ENCODE data around the gene PRPSAP1.
"Not testable (repeated sequence)": the region's sequence is repeated elsewhere in the genome, so short reads cannot be mapped to it uniquely, and the experiment has no call there.

PRPSAP1 gene

DNA sequence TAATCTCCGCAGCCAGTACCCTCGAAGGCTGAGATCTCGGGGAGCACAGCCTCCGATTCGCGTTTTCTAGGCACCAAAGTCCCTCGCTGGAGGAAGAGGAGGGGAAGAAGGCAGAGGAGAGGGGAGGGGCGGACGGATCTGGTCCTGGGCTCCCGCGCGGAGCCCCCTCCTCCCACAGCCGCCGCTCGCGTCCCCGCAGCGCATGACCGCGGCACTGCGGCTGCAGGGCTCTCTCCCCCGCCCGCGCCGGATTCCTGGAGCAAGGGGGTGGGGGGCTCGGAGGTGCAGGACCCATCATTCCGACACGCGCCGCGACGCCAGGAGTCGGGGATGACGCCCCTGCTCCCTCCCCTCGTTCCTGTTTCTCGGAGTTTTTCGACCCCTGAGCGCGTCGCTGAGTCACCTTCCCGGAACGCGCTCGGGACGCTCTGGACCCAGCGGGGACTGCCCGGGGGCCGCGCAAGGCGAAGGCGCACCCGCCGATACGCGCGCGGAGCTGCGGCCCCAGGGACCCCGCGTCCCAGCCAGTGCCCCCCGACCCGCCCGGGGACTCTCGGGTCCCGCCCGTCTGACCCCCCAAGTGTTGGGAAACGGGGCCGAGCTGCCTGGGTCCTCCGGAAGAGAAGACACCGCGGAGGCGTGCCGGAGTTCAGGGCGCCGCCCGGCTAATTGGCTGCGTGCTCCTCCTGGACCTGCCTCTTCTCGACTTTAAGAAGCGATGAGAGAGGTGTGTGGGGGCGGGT is 29.3 kb upstream of the PRPSAP1 start:
- DNase-seq, result peak; percentile 71 to 77

GRCh38 chr17:76382351-76382802 is 28.7 kb upstream of the PRPSAP1 start:
- peak; percentile 33 to 49 for DNase-seq

- no peak for DNase-seq
Observed at GRCh38 chr17:76381633-76382350, 28.1 kb upstream of the PRPSAP1 start.

DNA sequence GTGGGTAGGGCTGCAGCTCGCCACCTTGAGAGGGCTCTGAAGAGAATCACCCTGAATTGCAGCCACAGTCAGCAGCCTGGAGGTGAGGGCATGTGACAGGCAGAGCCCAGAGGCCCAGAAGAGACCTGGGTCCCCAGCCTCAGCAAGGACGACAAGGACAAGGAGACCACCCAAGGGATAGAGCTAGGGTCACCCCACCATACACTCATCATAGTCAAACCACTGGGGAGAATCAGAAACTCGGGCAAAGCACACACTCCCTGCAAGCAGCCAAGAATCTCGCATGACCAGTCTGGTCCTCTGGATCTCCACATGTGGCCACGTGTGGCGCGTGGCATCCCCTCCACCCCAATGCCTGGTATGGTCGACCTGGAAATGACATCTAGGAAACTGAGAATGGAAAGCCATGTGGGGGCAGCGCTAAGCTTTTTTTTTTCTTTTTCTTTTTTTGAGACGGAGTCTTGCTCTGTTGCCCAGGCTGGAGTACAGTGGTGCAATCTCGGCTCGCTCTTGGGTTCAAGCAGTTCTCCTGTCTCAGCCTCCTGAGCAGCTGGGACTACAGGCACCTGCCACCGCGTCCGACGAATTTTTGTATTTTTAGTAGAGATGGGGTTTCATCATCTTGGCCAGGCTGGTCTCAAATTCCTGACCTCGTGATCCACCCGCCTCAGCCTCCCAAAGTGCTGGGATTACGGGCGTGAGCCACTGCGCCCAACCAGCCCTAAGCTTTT is 26.1 kb upstream of the PRPSAP1 start:
- no peak for DNase-seq

DNA sequence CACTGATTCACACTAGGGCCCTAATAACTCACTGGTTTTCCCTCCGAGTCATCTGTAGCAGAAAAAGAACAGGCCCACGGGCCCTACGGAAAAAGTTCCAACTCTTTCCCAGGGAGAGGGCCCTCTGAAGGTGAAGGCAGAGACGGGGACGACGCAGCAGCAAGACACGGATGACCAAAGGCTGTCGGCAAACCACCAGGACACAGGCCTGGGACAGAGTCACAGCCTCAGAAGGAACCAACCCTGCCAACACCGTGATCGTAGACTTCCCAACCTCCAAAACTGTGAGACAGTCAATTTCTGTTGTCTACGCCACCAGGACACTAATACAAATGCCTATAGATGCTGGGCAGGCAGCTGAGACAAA is 25.5 kb upstream of the PRPSAP1 start:
- DNase-seq, result no peak

GRCh38 chr17:76378548-76379274 is 25.0 kb upstream of the PRPSAP1 start:
- DNase-seq, result no peak

GRCh38 chr17:76376318-76377133 is 22.8 kb upstream of the PRPSAP1 start:
- DNase-seq, result no peak

DNA sequence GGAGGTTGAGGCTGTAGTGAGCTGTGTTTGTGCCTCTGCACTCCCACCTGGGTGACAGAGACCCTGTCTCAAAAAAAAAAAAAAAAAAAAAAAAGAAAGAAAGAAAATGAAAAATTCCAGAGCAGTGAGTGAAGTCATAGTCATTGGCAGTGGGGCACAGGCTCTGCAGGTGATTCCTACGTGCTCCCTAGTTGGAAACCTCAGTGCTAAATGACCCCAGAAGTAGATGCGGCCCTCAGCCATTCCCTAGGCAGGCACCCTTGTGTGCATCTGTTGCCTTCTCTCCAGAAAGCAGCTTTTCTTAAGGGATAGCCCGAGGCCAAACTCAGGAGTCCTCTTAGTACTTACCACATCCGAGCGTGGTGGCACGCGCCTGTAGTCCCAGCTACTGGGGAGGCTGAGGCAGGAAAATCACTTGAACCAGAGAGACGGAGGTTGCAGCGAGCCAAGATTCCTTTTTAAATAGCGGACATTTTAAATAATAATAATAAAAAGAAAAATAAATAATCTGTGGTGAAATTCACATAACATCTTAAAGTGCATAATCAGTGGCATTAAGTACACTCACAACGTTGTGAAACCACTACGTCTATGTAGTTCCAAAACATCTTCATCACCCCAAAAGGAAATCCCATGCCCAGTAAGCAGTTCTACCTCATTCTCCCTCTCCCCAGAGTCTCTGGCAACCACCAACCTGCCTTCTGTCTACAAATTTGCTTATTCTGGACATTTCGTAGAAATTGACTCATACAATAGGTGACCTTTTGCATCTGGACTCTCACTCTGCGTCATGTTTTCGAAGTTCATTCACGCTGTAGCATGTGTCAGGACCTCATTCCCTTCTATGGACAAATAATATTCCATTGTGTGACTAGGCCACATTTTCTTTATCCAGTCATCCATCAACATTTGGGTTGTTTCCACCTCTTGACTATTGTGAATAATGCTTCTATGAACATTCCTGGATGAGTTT is 18.2 kb upstream of the PRPSAP1 start:
- no peak for DNase-seq

DNA sequence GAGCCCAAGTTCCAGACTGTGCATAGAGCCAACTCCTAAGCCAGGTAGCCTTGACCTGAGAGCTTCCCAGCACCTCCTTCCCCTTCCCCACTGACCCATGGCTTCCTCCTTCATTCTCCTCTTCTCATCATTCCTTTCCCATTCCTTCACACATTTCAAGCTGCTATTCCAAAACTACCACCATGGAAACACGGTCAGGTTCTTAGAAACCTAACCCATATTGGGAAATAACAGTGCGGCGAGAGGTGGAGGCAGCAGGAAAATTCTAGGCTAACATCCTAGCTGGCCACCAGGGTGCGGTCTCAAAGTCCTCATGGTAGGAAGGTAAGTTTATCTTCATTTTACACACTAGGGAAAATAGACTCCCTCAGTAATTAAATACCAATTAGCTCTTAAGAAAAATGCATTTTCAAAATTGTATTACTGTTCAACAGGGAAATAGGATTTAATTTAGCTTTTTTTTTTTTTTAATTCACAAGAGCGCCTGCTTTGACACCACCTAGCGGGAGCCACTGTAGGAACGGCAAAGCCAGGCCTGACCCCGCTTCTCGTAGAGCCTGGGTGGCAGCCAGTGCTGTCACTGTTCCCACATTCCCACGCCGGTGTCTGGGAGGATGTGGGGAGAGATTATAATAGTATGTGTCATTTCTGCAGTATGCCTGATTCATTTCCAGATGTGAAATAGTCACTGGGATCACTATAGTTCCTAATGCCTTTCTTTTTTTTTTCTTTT is 16.7 kb upstream of the PRPSAP1 start:
- DNase-seq, result no peak

DNA sequence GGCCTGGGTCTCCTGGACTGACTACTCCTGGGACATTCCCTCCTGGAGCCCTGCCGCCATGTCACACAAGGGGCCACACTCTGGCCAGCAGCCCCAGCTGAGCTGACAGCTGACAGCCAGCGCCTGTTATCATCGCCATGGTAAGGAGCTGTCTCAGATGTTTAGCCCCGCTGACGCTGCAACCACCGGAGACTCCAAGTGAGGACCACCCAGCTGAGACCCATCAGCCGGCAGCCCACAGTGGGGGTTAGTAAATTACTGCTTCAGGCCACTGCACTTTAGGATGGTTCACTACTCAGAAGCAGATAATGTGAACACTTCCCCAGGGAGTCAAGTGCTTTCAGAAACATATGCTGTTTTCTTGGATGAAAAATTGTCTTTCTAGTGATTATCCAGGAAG is 16.1 kb upstream of the PRPSAP1 start:
- no peak for DNase-seq

GRCh38 chr17:76369379-76369778 is 15.7 kb upstream of the PRPSAP1 start:
- DNase-seq, result no peak

- no peak for DNase-seq
Observed at GRCh38 chr17:76368545-76368944, 14.8 kb upstream of the PRPSAP1 start.

DNA sequence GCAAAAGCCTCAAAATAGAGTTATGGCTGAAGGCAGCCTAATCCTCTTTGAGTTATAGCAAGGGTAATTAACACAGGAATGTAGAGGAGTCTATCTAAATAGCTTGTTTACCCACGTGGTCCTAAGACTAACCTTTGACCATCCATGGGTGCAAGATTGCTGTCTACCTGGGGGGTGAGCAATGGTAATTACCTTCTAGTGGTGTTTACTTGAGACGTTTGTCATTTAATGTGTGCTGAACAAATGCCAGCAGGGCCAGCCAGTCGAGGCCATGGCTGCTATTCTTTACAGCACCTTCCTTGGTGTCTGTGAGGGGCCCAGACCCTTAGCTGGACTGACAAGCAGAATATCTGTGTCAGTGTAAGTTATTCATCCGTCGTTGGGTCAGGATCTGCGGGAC is 13.9 kb upstream of the PRPSAP1 start:
- DNase-seq, result no peak

DNA sequence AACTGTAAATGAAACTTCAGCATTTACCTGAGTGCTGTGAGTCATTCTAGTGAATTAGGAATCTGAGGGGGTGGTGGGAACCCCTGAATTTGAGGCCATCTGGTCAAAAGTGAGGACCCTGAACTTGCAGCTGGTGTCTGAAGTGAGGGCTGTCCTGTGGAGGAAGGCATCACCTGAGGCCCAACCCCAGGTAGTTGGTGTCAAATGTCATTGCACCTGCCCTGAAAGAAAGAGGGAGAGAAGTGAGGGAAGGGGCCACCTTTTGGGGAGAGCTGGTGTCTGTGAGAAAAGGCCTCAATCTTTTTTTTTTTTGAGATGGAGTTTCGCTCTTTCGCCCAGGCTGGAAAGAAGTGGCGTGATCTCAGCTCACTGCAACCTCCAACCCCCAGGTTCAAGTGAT is 12.5 kb upstream of the PRPSAP1 start:
- DNase-seq, result no peak

- no peak for DNase-seq
Observed at GRCh38 chr17:76365256-76365903, 11.7 kb upstream of the PRPSAP1 start.

DNA sequence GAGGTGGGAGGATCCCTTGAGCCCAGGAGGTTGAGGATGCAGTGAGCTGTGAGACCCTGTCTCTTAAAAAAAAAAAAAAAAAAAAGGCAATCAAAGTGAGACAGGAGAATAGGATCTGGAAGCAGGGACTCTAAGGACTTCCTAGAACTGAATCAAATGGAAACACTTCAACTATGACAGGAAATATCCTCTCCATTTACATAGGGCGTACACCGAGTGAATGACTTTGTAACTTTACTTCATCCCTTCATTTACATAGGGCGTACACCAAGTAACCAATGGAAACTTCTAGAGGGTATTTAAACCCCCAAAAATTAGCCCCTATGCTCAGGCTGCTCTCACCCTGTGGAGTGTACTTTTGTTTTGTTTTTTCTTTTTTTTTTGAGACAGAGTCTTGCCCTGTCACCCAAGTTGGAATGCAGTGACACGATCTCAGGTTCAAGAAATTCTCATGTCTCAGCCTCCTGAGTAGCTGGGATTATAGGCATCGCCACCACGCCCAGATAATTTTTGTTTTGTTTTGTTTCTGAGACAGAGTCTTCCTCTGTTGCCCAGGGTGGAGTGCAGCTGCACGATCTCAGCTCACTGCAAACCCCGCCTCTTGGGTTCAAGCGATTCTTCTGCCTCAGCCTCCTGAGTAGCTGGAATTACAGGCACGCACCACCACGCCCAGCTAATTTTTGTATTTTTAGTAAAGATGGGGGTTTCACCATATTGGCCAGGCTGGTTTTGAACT is 9.6 kb upstream of the PRPSAP1 start:
- DNase-seq, result no peak

DNA sequence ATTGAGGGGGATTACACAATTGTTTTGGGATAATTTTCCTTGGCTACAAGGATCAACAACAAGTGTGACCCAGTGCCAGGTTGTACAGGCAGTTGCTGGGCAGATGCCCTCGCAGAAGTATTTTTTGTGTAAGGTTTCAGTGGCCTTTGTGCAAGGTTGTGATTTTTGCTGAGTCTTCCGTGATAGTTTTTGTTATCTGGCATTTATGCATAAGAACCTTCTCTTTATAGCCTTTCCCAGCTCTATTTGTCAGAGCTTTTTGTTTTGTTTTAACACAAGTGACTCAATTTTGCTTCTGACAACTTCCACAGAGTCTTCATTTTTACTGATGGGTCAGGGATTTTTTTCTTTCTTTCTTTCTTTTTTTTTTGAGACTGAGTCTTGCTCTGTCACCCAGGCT is 6.7 kb upstream of the PRPSAP1 start:
- DNase-seq, result no peak

DNA sequence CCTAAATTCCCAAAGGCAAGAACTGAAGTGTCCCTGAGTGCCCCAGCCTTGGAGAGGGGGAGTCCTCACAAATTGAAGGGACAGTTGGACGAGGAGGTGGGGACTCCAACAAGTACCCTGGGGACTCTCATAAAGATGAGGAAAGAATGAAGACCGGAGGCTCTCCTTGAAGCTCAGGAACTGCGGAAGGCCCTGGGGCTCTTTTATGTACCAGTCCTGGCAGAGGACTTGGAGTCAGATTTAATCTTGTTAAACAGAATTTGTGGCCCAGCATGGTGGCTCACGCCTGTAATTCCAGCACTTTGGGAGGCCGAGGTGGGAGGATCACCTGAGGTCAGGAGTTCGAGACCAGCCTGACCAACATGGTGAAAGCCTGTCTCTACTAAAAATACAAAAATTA is 6.1 kb upstream of the PRPSAP1 start:
- not testable (repeated sequence) for DNase-seq

DNA sequence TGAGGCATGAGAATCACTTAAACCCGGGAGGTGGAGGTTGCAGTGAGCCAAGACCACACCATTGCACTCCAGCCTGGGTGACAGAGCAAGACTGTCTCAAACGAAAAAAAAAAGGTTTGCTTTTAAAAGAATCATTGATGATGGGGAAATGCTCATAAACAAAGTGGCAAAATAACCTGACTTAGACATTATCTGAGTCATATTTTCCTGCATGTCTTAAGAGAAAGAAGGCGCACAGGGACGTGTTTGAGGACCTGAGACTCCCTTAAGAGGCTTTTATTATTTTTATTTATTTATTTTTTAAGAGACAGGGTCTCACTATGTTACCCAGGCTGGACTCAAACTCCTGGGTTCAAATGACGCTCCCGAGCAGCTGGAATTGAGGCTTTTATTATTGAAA is 5.7 kb upstream of the PRPSAP1 start:
- no peak for DNase-seq

Measured in stimulated activated CD4-positive, alpha-beta T cell treated with anti-CD3 and anti-CD28 coated beads, Interleukin-2, amount 100 ng/mL, for 24 hours (primary cell).